ENCODE results near the gene ARID1B. TPM values are rescaled to one million over a fixed set of nuclear protein-coding genes. Genes with fewer than 3 reads are reported as not detected.
A peak's percentile ranks its signal among the peaks of the same experiment; 100 is the strongest.

The ARID1B gene
- total RNA-seq, 1 experiment from 2014 or later: 60.3 TPM

DNA sequence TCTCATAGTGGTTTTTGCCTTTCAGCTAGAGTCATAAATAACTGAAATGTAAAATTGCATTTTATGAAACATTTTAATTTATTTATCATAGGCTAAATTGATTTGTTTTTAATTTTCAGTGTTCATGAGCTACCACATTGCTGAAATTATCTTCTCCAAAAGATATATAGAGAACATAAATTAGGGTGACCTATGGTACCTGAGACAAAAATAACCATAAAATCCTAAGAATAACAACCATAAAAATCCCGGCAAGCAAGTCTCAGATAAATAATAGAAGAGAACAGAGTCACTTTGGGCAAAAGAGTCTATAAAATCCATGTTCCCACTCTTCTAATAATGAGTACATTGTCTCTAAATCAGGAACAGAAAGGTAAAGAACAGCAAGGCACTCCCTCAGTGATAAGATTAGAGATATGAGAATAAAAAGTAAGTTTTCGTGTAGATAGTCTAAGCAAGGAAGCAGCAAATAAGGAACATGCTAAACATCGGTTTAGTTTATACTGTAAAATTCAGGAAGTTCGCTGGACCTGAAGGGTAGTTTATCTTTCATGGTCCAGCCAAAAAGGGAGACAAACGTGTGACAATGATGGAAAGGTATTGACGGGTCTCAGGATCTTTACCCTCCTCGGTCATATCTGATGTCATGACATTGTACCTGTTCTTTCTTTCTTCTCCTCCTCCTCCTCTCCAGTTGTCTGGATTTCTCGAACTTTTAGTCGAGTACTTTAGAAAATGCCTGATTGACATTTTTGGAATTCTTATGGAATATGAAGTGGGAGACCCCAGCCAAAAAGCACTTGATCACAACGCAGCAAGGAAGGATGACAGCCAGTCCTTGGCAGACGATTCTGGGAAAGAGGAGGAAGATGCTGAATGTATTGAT lies 428.5 kb downstream of the ARID1B start:
- Mint-ChIP-seq H3K27me3 (ENCODE audit: low read depth) (no peaks in the 10 kb centered on the region), H3K9me3 (no peaks in the 10 kb centered on the region), H3K27ac (peak overlapping the region; percentile 48), H3K4me1 (no peaks in the 10 kb centered on the region), H3K36me3 (peaks cover 40% of the 10 kb centered on the region), H3K4me3 (no peak overlapping the region)
- DNase-seq (ENCODE audit: low spot score) (no peak), ATAC-seq (no peak)
- ChIA-PET CTCF (no interaction called here), POLR2A (no interaction called here)
- TF ChIP-seq USF2 (CRISPR knock-in tag; IDR thresholded peaks at IDR 0.05) (no peak), MLX (CRISPR knock-in tag; IDR thresholded peaks at IDR 0.05) (no peak), ZNF416 (CRISPR knock-in tag; IDR thresholded peaks at IDR 0.05) (no peak), RORB (CRISPR knock-in tag; IDR thresholded peaks at IDR 0.05) (no peak)
- TF ChIP-seq, protein P1, sequence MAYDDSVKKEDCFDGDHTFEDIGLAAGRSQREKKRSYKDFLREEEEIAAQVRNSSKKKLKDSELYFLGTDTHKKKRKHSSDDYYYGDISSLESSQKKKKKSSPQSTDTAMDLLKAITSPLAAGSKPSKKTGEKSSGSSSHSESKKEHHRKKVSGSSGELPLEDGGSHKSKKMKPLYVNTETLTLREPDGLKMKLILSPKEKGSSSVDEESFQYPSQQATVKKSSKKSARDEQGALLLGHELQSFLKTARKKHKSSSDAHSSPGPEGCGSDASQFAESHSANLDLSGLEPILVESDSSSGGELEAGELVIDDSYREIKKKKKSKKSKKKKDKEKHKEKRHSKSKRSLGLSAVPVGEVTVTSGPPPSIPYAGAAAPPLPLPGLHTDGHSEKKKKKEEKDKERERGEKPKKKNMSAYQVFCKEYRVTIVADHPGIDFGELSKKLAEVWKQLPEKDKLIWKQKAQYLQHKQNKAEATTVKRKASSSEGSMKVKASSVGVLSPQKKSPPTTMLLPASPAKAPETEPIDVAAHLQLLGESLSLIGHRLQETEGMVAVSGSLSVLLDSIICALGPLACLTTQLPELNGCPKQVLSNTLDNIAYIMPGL (CRISPR knock-in tag; IDR thresholded peaks at IDR 0.05): no peak

- no peaks in the 10 kb centered on the region for H3K27me3 Mint-ChIP-seq (ENCODE audit: low read depth)
- H3K4me1 Mint-ChIP-seq: no peaks in the 10 kb centered on the region
- peak overlapping the region; percentile 48 for H3K27ac Mint-ChIP-seq
- TF ChIP-seq OVOL2 (CRISPR knock-in tag; IDR thresholded peaks at IDR 0.05; ENCODE audit: borderline replicate concordance) (no peak), ZNF232 (CRISPR knock-in tag; IDR thresholded peaks at IDR 0.05) (no peak), SP1 (CRISPR knock-in tag; conservative IDR thresholded peaks at IDR 0.05) (no peak), GRHL2 (CRISPR knock-in tag; IDR thresholded peaks at IDR 0.05; ENCODE audit: insufficient replicate concordance, severe bottlenecking) (no peak), ZNF425 (CRISPR knock-in tag; conservative IDR thresholded peaks at IDR 0.05) (no peak)
- ATAC-seq: no peak
- DNase-seq (ENCODE audit: low spot score): no peak
- H3K4me3 Mint-ChIP-seq: no peak overlapping the region
- peaks cover 35% of the 10 kb centered on the region for H3K36me3 Mint-ChIP-seq
- ChIA-PET CTCF (interaction anchor here (0.7 kb wide), 1 partner anchor 29 kb away, joined by 4 read pairs; no protein-coding TSS in a partner anchor), POLR2A (no interaction called here)
- no peaks in the 10 kb centered on the region for H3K9me3 Mint-ChIP-seq
Observed at GRCh38 chr6:157206359-157206815, 429.2 kb downstream of the ARID1B start.

GRCh38 chr6:157207521-157208076 lies 430.4 kb downstream of the ARID1B start:
- ChIA-PET POLR2A (no interaction called here), CTCF (no interaction called here)
- no peak for ATAC-seq
- no peak for DNase-seq (ENCODE audit: low spot score)
- H3K27me3 Mint-ChIP-seq (ENCODE audit: low read depth): no peaks in the 10 kb centered on the region
- H3K9me3 Mint-ChIP-seq: no peaks in the 10 kb centered on the region
- no peaks in the 10 kb centered on the region for H3K4me1 Mint-ChIP-seq
- H3K27ac Mint-ChIP-seq: no peak overlapping the region
- peaks cover 28% of the 10 kb centered on the region for H3K36me3 Mint-ChIP-seq
- no peak overlapping the region for H3K4me3 Mint-ChIP-seq
- TF ChIP-seq, protein P2, sequence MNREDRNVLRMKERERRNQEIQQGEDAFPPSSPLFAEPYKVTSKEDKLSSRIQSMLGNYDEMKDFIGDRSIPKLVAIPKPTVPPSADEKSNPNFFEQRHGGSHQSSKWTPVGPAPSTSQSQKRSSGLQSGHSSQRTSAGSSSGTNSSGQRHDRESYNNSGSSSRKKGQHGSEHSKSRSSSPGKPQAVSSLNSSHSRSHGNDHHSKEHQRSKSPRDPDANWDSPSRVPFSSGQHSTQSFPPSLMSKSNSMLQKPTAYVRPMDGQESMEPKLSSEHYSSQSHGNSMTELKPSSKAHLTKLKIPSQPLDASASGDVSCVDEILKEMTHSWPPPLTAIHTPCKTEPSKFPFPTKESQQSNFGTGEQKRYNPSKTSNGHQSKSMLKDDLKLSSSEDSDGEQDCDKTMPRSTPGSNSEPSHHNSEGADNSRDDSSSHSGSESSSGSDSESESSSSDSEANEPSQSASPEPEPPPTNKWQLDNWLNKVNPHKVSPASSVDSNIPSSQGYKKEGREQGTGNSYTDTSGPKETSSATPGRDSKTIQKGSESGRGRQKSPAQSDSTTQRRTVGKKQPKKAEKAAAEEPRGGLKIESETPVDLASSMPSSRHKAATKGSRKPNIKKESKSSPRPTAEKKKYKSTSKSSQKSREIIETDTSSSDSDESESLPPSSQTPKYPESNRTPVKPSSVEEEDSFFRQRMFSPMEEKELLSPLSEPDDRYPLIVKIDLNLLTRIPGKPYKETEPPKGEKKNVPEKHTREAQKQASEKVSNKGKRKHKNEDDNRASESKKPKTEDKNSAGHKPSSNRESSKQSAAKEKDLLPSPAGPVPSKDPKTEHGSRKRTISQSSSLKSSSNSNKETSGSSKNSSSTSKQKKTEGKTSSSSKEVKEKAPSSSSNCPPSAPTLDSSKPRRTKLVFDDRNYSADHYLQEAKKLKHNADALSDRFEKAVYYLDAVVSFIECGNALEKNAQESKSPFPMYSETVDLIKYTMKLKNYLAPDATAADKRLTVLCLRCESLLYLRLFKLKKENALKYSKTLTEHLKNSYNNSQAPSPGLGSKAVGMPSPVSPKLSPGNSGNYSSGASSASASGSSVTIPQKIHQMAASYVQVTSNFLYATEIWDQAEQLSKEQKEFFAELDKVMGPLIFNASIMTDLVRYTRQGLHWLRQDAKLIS (CRISPR knock-in tag; IDR thresholded peaks at IDR 0.05; ENCODE audit: borderline replicate concordance): no peak
- TF ChIP-seq ZNF219 (CRISPR knock-in tag; IDR thresholded peaks at IDR 0.05; ENCODE audit: borderline replicate concordance) (no peak), NR3C1 (CRISPR knock-in tag; conservative IDR thresholded peaks at IDR 0.05; ENCODE audit: low read depth) (no peak), MAX (CRISPR knock-in tag; IDR thresholded peaks at IDR 0.05) (no peak), ATF6 (CRISPR knock-in tag; IDR thresholded peaks at IDR 0.05) (no peak), GABPB1 (CRISPR knock-in tag; IDR thresholded peaks at IDR 0.05) (no peak), NFYB (CRISPR knock-in tag; conservative IDR thresholded peaks at IDR 0.05; ENCODE audit: low read depth) (no peak)
